GM19023 (cell line): ENCODE measurements around the gene TTLL8.

Experiments
- ATAC-seq: cut with Tn5 transposase; IDR thresholded peaks from one replicate; pipeline ENCODE4 v1.9.1; 2021; ENCODE audit warnings: mild to moderate bottlenecking, moderate library complexity; ENCODE audit not compliant: unreplicated experiment

The TTLL8 gene

DNA sequence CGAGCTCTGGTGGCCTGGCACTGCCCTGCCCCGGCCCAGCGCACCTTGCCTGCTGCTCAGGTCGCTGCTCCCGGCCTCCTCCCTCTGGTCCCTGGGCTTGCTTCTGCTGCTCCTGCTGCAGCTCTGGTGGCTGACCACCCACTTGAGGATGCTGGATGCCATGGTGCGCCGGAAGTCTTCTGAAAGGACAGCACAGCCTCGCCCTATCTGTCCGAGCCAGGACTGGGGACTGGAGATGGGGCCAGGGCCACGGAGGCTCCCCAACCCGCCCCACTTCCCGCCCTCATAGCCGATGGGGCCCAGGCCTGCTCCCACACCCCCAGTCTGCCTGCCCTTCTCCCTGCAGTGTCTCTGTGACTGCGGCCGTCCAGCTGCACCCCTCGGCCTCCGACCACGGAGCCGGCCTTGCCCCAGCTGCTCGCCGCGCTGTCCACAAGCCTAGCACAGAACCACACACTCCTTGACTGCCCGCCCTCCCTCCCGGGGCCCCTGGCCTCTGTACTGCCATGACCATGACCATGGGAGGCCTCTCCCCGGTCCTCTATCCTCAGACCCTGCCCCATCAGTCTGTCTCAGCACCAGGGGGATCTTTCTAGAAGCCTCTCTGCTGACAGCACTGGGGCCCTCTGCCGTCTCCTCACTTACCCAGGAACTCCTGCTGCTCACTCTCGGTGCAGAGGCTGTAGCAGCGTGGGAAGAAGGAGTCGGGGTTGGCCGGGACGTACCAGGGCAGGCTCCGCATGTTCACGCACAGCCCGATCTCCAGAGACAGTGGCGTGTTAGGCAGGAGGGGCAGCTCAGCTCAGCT, 12.7 kb downstream of the TTLL8 start:
- no peak for ATAC-seq

GRCh38 chr22:50044485-50045118, 13.5 kb downstream of the TTLL8 start:
- no peak for ATAC-seq

GRCh38 chr22:50041361-50042065, 16.6 kb downstream of the TTLL8 start:
- ATAC-seq: no peak

GRCh38 chr22:50040717-50041116, 17.4 kb downstream of the TTLL8 start:
- ATAC-seq: no peak

- no peak for ATAC-seq
Measured at GRCh38 chr22:50039669-50040443, 18.2 kb downstream of the TTLL8 start.

GRCh38 chr22:50035976-50036724, 21.9 kb downstream of the TTLL8 start:
- ATAC-seq: no peak

- ATAC-seq: no peak
Measured at GRCh38 chr22:50035131-50035881, 22.8 kb downstream of the TTLL8 start.

GRCh38 chr22:50034126-50035081, 23.7 kb downstream of the TTLL8 start:
- ATAC-seq: no peak

GRCh38 chr22:50032941-50033601, 25.0 kb downstream of the TTLL8 start:
- no peak for ATAC-seq

- no peak for ATAC-seq
Measured at GRCh38 chr22:50032109-50032871, 25.8 kb downstream of the TTLL8 start.

DNA sequence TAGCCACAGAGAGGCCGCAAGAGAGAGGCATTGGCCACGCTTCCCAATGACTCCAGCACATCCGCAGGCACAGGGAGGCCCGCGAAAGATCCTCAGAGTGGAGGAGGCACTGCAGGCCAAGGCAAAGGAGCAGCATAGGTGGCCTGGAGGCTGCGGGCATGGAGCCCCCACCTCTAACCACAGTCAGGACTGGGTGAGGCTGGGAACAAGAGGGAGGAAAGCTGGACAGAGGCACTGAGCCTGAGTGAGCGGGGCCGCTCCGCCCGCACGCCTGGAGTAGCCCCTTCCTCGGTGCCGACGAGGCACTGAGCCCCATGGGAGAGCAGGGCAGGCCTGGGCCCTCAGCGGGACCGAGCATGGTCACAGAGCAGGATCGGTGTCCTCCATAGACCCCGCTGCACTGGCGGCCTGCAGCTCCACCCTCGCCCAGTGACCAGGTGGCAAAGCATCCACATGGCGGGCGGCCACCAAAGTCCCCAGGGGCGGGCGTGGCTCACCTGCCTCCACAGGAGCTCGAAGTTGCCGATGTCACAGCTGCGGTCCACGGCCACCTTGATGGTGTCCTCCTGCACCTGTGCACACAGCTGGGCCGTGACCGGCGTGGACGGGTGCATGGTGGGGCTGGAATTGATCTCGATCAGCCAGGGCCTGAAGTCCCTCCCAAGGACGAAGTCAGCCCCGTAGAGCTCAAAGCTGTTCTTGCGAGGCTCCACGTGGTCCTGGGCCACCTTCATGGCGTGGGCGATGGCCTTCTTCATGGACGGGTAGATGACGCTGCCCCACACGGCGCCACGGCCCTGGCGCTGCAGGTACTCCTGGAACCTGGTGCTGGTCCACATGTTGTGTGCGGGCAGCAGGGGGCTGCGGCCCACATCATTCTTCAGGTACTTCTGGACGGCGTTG, 26.7 kb downstream of the TTLL8 start:
- no peak for ATAC-seq

DNA sequence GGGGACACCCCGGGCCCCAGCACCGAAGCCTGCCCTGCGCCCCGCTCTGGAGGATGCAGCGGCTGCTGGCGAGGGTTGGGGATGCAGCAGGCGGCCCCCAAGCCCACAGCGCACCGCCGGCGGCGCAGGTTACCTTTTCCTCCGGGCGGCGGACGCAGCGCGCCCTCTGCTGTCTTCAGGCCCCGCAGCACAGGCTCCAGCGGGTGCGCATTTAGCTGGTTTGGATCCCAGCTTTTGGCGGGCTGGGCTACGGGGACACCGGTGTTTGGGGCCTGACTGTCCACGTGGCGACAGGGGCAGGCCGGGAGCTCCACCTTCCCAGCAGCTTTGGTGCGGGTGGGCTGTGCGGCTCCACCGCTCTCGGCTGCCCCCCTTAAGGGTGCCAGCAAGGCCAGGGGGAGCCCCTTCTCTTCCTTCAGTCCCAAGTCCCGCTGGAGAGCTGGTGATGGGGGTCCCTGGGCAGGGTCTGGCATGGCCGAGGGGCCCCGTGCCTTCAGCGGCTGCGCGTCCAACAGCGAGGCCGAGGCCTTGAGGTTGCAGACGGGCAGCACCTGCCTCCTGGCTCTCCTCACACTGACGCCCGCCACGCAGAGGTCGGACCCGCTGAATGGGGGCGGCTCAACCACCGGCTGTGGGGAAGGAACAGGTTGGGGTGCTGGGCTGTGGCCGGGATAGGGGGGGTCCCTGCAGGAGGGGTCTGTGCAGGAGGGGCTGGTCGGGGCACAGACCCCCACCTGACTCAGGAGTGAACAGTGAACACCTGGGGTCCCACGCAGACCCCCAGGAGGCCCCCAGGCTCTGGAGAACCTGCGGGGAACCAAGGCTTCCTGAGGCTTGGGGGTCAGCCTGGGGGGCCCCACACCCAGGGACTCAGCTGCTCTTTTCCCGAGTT, 27.6 kb downstream of the TTLL8 start:
- ATAC-seq: no peak

GRCh38 chr22:50027639-50028537, 30.2 kb downstream of the TTLL8 start:
- no peak for ATAC-seq

- ATAC-seq: no peak
Measured at GRCh38 chr22:50025993-50026392, 32.1 kb downstream of the TTLL8 start.
